Spleen (tissue), 13 donors: Measurements from ENCODE around the gene MPIG6B. TPM values are rescaled to one million over a fixed set of nuclear protein-coding genes. Genes with fewer than 3 reads are reported as not detected.

ENCODE experiments used
- DNase-seq: peaks from one replicate; pipeline ENCODE4 v3.0.0-alpha.2; 2020
- H3K27ac ChIP-seq, 8 donors: fragments of 200-600 bp; sonication (generic) in 7 of 8; 1 replicate in 4 of 8; 2 replicates in 4 of 8; pipeline versions ENCODE4 v1.5.0 to v1.8.0; 2016 to 2021; ENCODE audit warnings: inconsistent platforms in 4 of 8, mild to moderate bottlenecking in 4 of 8, moderate library complexity in 1 of 8
- H3K27me3 ChIP-seq, 7 donors: fragments of 200-600 bp; sonication (generic) in 6 of 7; replicated peaks in 1 of 7; 1 replicate in 4 of 7; 2 replicates in 3 of 7; pipeline versions ENCODE4 v1.5.0 to v1.8.0; 2016 to 2021; ENCODE audit warnings: inconsistent platforms in 3 of 7, mild to moderate bottlenecking in 1 of 7
- H3K36me3 ChIP-seq, 6 donors: fragments of 200-600 bp; sonication (generic) in 5 of 6; 1 replicate in 4 of 6; 2 replicates in 2 of 6; pipeline versions ENCODE4 v1.5.0 to v1.8.0; 2016 to 2021; ENCODE audit warnings: inconsistent platforms in 2 of 6
- H3K4me1 ChIP-seq, 6 donors: fragments of 200-600 bp; sonication (generic) in 5 of 6; 1 replicate in 3 of 6; 2 replicates in 3 of 6; pipeline versions ENCODE4 v1.5.0 to v1.8.0; 2016 to 2021; ENCODE audit warnings: inconsistent platforms in 3 of 6
- H3K4me3 ChIP-seq, 8 donors: fragments of 200-600 bp; sonication (generic) in 7 of 8; 1 replicate in 4 of 8; 2 replicates in 4 of 8; pipeline versions ENCODE4 v1.5.0 to v1.8.0; 2016 to 2021; ENCODE audit warnings: inconsistent platforms in 4 of 8, mild to moderate bottlenecking in 4 of 8, moderate library complexity in 2 of 8
- H3K9me3 ChIP-seq, 8 donors: fragments of 200-600 bp; sonication (generic) in 7 of 8; 1 replicate in 4 of 8; 2 replicates in 4 of 8; pipeline versions ENCODE4 v1.5.0 to v1.8.0; 2016 to 2021; ENCODE audit warnings: inconsistent platforms in 4 of 8
- POLR2A ChIP-seq, 3 donors: fragments of 450-650 bp; IDR thresholded peaks; one replicate each; pipeline ENCODE4 v1.5.1; 2017; ENCODE audit warnings: antibody characterized with exemption in 3 of 3, mild to moderate bottlenecking in 1 of 3
- POLR2AphosphoS5 ChIP-seq, 3 donors: sonication (generic); formaldehyde crosslinking; IDR thresholded peaks; one replicate each; pipeline ENCODE4 v1.5.1; 2017; ENCODE audit warnings: antibody characterized with exemption in 3 of 3
- WGBS, 5 donors: extraction: QIAGEN DNeasy Blood & Tissue Kit in 3 of 5; methylation state at CpG; one replicate each; pipeline versions ENCODE4 v1.1.5 to v1.1.7; 2013 to 2018; 5-methylcytosine and 5-hydroxymethylcytosine counted together
- intact Hi-C: fragments of 100-400 bp; cut with DNase I; formaldehyde crosslinking; loops from one replicate; pipeline ENCODE4 v1.15.0; 2023; ENCODE audit warnings: low total_unique reads
- long read RNA-seq, 2 donors: transcript quantifications; one replicate each; lab custom pipeline, GENCODE V29; 2026
- polyA plus RNA-seq, 3 donors: library from polyadenylated mRNA; stranded (reverse); fragments of 200-250 nt; gene quantifications; one replicate each; pipeline ENCODE4 v1.2.1, GENCODE V29; 2013
- total RNA-seq, 7 donors: library from RNA; depleted of rRNA in 3 of 7; stranded (reverse); fragments of >200 nt in 3 of 7; fragmentation: NEBNext Ultra II Directional in 4 of 7; extraction: Animal tissue kit (Norgen Biotek cat#: 25700) in 4 of 7; gene quantifications; one replicate each; pipeline versions ENCODE4 v1.1.0 to v1.2.1, GENCODE V29; 2016 to 2021
- TF ChIP-seq, protein P1 (sequence below), 11 experiments: fragments of 200-600 bp in 7 of 11; fragments of 450-650 bp in 4 of 11; sonication (generic) in 4 of 11; IDR thresholded peaks in 8 of 11; conservative IDR thresholded peaks in 3 of 11; 1 replicate in 7 of 11; 2 replicates in 4 of 11; pipeline versions ENCODE4 v1.4.0 to v1.8.0; 2016 to 2021; ENCODE audit warnings: antibody characterized with exemption in 11 of 11, inconsistent platforms in 4 of 11, mild to moderate bottlenecking in 1 of 11
- donor health status: healthy with polysubstance abuse.
- donor health status: DM: no; HTN: no; CAD: no; lungs with moderate emphysema.
- donor health status: DM: no; HTN: no; CAD: no.
- donor health status: Bipolar disorder and iron deficiency.
- donor health status: healthy.
- donor health status: DM: no; HTN: no; CAD: no.
- donor health status: DM: yes; HTN: yes; CAD: no.

The MPIG6B gene, protein sequence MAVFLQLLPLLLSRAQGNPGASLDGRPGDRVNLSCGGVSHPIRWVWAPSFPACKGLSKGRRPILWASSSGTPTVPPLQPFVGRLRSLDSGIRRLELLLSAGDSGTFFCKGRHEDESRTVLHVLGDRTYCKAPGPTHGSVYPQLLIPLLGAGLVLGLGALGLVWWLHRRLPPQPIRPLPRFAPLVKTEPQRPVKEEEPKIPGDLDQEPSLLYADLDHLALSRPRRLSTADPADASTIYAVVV
- total RNA-seq (10 to 100 TPM in 4 of 7 donors, 1 to 10 TPM in 3; 7.9 to 15.1 (median 10.6) TPM), polyA plus RNA-seq (under 1 TPM; 0.46 to 0.61 (median 0.48) TPM)
- long read RNA-seq, donor 1, partial matches to known transcripts, result 0 of 3 reads
- long read RNA-seq, donor 1, other reads (novel, unspliced or antisense), result 0 of 3 reads
- long read RNA-seq, donor 2, partial matches to known transcripts, result 0 of 2 reads
- long read RNA-seq, donor 2, other reads (novel, unspliced or antisense), result 0 of 2 reads

- peaks cover 0 to 32% (median 1%) of the 10 kb centered on the region in 6 donors for H3K36me3 ChIP-seq
- peak within 1 kb of the TSS in 1 of 8 donors; percentile 24 for H3K27ac ChIP-seq
- TF ChIP-seq, protein P1, sequence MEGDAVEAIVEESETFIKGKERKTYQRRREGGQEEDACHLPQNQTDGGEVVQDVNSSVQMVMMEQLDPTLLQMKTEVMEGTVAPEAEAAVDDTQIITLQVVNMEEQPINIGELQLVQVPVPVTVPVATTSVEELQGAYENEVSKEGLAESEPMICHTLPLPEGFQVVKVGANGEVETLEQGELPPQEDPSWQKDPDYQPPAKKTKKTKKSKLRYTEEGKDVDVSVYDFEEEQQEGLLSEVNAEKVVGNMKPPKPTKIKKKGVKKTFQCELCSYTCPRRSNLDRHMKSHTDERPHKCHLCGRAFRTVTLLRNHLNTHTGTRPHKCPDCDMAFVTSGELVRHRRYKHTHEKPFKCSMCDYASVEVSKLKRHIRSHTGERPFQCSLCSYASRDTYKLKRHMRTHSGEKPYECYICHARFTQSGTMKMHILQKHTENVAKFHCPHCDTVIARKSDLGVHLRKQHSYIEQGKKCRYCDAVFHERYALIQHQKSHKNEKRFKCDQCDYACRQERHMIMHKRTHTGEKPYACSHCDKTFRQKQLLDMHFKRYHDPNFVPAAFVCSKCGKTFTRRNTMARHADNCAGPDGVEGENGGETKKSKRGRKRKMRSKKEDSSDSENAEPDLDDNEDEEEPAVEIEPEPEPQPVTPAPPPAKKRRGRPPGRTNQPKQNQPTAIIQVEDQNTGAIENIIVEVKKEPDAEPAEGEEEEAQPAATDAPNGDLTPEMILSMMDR (IDR thresholded peaks at IDR 0.05 in 8 of 11, conservative IDR thresholded peaks at IDR 0.05 in 3 of 11), result no peak
- no peak for TF ChIP-seq POLR2A (IDR thresholded peaks at IDR 0.05)
- TF ChIP-seq POLR2AphosphoS5 (IDR thresholded peaks at IDR 0.05), result peak in 1 of 3 donors; percentile 55
- 58 to 71% (median 63%) methylated on average over 41 to 46 of the region's 46 CpGs for WGBS, 5 donors
- peak within 1 kb of the TSS in 1 of 8 donors; percentile 6 for H3K4me3 ChIP-seq
- H3K4me1 ChIP-seq, result peaks cover 12 to 45% (median 33%) of the 10 kb centered on the region in 6 donors
- H3K27me3 ChIP-seq, result no peaks in the 10 kb centered on the region
- H3K9me3 ChIP-seq, result no peaks in the 10 kb centered on the region
- peak; percentile 83 for DNase-seq
- intact Hi-C loops, result no loop called here
Measured at GRCh38 chr6:31723245-31723979, at the start of gene MPIG6B. TSS of gene MPIG6B (plus strand) at chr6:31723373. CDS start at chr6:31723384, 11 bp downstream.

DNA sequence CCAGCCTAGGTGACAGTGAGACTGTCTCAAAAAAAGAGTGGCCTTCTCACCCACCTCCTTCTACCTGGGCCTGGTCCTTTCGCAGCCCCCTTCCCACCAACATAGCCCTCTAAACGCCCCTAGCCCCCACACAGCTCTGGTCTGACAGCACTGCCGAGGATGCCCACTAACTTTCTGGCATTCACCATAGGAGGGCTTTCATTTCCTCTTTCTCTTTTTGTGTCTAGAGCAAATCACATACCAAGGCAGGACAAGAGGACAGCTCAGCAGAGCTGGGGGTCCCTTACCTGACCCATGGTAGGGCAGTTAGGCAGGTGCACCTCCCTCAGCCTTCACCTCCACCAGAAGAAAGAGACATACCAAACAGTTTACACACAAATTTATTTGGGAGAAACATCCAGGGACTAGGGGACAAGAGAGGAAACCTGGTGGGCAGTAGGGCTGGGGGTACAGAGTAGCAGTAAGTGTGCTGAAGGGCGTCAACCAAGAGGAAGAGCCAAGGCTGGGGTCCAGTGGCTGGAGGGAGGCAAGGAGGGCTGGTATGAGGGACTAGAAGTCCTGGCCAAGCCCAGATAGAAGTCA, 46.8 kb upstream of the MPIG6B start:
- Histone ChIP-seq H3K27ac (peak overlapping the region in 1 of 8 donors; percentile 27), H3K27me3 (no peaks in the 10 kb centered on the region), H3K4me3 (no peak overlapping the region), H3K4me1 (peaks cover 7 to 26% (median 15%) of the 10 kb centered on the region in 6 donors), H3K36me3 (peaks cover 0 to 41% (median 23%) of the 10 kb centered on the region in 6 donors), H3K9me3 (no peaks in the 10 kb centered on the region)
- TF ChIP-seq POLR2AphosphoS5 (IDR thresholded peaks at IDR 0.05) (no peak), POLR2A (IDR thresholded peaks at IDR 0.05) (no peak)
- TF ChIP-seq, protein P1 (IDR thresholded peaks at IDR 0.05 in 8 of 11, conservative IDR thresholded peaks at IDR 0.05 in 3 of 11), result no peak
- intact Hi-C loops, result no loop called here
- 69 to 78% (median 70%) methylated on average over 4 of the region's 4 CpGs for WGBS, 5 donors
- no peak for DNase-seq

- H3K9me3 ChIP-seq, result no peaks in the 10 kb centered on the region
- H3K4me1 ChIP-seq, result peaks cover 7 to 31% (median 20%) of the 10 kb centered on the region in 6 donors
- TF ChIP-seq, protein P1 (IDR thresholded peaks at IDR 0.05 in 8 of 11, conservative IDR thresholded peaks at IDR 0.05 in 3 of 11), result no peak
- TF ChIP-seq POLR2AphosphoS5 (IDR thresholded peaks at IDR 0.05) (no peak), POLR2A (IDR thresholded peaks at IDR 0.05) (no peak)
- H3K4me3 ChIP-seq, result no peak overlapping the region
- WGBS, 5 donors, result 71 to 87% (median 81%) methylated on average over 6 of the region's 6 CpGs
- intact Hi-C loops, result no loop called here
- H3K27me3 ChIP-seq, result no peaks in the 10 kb centered on the region
- DNase-seq, result no peak
- H3K27ac ChIP-seq, result no peak overlapping the region
- peaks cover 0 to 37% (median 18%) of the 10 kb centered on the region in 6 donors for H3K36me3 ChIP-seq
Measured at GRCh38 chr6:31676904-31677303, 46.3 kb upstream of the MPIG6B start.
